ENCODE results near the gene RBMS1.

- TF ChIP-seq, protein P1, sequence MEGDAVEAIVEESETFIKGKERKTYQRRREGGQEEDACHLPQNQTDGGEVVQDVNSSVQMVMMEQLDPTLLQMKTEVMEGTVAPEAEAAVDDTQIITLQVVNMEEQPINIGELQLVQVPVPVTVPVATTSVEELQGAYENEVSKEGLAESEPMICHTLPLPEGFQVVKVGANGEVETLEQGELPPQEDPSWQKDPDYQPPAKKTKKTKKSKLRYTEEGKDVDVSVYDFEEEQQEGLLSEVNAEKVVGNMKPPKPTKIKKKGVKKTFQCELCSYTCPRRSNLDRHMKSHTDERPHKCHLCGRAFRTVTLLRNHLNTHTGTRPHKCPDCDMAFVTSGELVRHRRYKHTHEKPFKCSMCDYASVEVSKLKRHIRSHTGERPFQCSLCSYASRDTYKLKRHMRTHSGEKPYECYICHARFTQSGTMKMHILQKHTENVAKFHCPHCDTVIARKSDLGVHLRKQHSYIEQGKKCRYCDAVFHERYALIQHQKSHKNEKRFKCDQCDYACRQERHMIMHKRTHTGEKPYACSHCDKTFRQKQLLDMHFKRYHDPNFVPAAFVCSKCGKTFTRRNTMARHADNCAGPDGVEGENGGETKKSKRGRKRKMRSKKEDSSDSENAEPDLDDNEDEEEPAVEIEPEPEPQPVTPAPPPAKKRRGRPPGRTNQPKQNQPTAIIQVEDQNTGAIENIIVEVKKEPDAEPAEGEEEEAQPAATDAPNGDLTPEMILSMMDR (IDR thresholded peaks at IDR 0.05): no peak
- TF ChIP-seq POLR2A (IDR thresholded peaks at IDR 0.05): no peak
These were observed 238.2 kb downstream of the RBMS1 start for GRCh38 chr2:160255408-160255807.
